AG04449 (cell line): ENCODE results near the gene PAX4.

Experiments
- CTCF ChIA-PET: fragments of 350-600 bp; formaldehyde crosslinking; extraction: SDS; loops from one replicate; lab custom pipeline; 2021; ENCODE audit warnings: antibody characterized with exemption; lab: Yijun Ruan, JAX
- POLR2A ChIA-PET: fragments of 400-600, 350-600 bp; formaldehyde crosslinking; extraction: SDS; loops from one replicate; lab custom pipeline; 2020; ENCODE audit warnings: antibody characterized with exemption, inconsistent platforms; lab: Yijun Ruan, JAX
- DNase-seq: peaks from one replicate; pipeline ENCODE4 v3.0.0-alpha.2; 2010; ENCODE audit warnings: low read depth, low spot score
- H3K4me3 ChIP-seq: 2 replicates; pipeline ENCODE4 v1.5.1; 2011; ENCODE audit warnings: low read depth, mild to moderate bottlenecking, control low read depth, low read length
- CTCF ChIP-seq: IDR thresholded peaks from one replicate; pipeline ENCODE4 v1.5.1; 2011; ENCODE audit warnings: mild to moderate bottlenecking, moderate library complexity, low read length, control low read depth, inconsistent platforms; ENCODE audit not compliant: insufficient read depth; ENCODE audit errors: missing control alignments

PAX4 gene

GRCh38 chr7:127619681-127620405, 1.9 kb upstream of the PAX4 start:
- CTCF ChIA-PET, result interaction anchor here (1.1 to 1.3 kb wide), 2 partner anchors 9 to 11 kb away, joined by 3 read pairs; no protein-coding TSS in a partner anchor
- POLR2A ChIA-PET, result no interaction called here
- no peak overlapping the region for H3K4me3 ChIP-seq
- TF ChIP-seq CTCF, result no peak
- DNase-seq, result no peak

- TF ChIP-seq CTCF, result no peak
- CTCF ChIA-PET, result interaction anchor here (1.3 kb wide), 1 partner anchor 10 kb away, joined by 3 read pairs; no protein-coding TSS in a partner anchor
- H3K4me3 ChIP-seq, result no peak overlapping the region
- POLR2A ChIA-PET, result no interaction called here
- no peak for DNase-seq
Observed at GRCh38 chr7:127618775-127619174, 833 bp upstream of the PAX4 start.

DNA sequence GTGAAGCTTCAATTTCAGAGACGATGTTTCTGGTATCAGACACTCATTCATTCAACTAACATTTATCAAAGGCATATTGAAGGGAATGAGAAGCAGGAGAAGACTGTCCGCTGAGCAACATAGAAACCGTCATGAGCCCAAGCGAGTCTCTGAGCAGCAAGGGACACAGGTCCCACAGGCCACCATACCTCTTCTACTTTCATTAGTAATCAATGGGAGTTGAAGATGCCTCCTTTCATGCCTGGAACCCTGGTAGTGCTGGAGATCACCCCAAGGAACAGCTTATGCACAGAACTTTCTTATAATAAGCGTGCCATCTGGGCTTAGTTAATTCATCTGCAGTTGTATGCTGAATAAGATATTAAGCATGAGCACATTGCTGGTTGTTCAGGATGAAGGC, 1.2 kb downstream of the PAX4 start:
- POLR2A ChIA-PET, result no interaction called here
- TF ChIP-seq CTCF, result no peak
- H3K4me3 ChIP-seq, result no peak overlapping the region
- DNase-seq, result no peak
- CTCF ChIA-PET, result interaction anchor here (1.0 kb wide), 1 partner anchor 9 kb away, joined by 3 read pairs; no protein-coding TSS in a partner anchor

DNA sequence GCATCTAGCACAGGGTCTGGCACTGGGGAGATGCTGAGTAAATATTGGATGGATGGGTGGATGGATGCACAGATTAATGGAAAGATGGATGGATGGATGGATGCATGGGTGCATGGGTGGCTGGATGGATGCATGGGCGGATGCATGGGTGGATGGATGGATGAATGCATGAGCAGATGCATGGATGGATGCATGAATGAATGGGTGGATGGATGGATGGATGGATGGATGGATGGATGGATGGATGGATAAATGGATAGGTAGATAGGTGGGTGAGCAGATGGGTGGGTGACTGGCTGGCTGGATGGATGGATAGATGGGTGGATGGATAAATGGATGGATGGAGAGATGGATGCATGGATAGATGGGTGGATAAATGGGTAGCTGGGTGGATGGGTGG, 5.7 kb downstream of the PAX4 start:
- ChIA-PET CTCF (no interaction called here), POLR2A (no interaction called here)
- H3K4me3 ChIP-seq, result no peak overlapping the region
- DNase-seq, result no peak
- no peak for TF ChIP-seq CTCF

DNA sequence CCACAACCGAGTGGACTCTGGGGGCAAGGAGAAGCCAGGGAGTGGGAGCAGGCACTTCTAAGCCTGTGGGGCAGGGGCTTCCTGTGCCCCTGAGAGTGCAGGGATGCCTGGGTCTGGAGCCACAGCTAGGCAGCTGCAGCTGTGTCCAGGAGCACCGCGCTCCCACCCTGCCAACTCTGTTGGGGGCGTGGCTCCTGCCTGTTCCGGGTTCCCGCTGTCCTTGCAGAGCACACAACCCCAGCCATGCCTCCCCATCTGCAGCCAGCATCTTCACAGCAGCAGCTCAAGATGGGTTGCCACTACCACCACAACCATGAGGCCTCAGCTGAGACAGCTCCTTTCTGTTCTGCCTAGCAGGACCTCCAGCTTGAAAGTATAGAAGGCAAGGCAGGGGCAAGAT, 8.6 kb downstream of the PAX4 start:
- H3K4me3 ChIP-seq, result no peak overlapping the region
- CTCF ChIA-PET, result interaction anchor here (1.3 kb wide), 1 partner anchor 10 kb away, joined by 3 read pairs; no protein-coding TSS in a partner anchor
- POLR2A ChIA-PET, result no interaction called here
- no peak for DNase-seq
- no peak for TF ChIP-seq CTCF

DNA sequence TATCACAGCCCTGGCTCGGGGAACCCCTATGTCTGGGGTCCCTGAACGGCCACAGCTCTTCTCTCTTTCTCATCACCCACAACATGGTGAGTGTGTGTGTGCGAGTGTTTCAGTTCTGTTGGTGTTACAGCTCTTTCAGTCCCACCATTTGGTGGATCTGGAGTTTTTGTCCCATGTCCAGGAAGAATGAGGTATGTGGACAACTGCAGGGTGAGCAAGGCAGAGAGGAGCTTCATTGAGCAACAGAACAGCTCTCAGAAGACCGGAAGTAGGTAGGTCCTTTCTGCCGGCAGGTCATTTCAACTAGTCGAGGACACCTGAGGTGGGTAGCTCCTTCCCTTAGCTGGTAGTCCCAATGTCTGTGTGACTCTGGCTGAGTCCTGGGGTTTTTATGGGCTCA, 9.5 kb downstream of the PAX4 start:
- ChIA-PET POLR2A (no interaction called here), CTCF (interaction anchor here (1.3 to 1.5 kb wide), 2 partner anchors 9 to 11 kb away, joined by 3 read pairs; no protein-coding TSS in a partner anchor)
- H3K4me3 ChIP-seq, result no peak overlapping the region
- TF ChIP-seq CTCF, result no peak
- DNase-seq, result no peak
